ENCODE data around the gene LRRC2. TPM values are rescaled to one million over a fixed set of nuclear protein-coding genes. Genes with fewer than 3 reads are reported as not detected.
A peak's percentile ranks its signal among the peaks of the same experiment; 100 is the strongest.

The LRRC2 gene
- total RNA-seq, 1 donor from 2014 or later, result not detected

DNA sequence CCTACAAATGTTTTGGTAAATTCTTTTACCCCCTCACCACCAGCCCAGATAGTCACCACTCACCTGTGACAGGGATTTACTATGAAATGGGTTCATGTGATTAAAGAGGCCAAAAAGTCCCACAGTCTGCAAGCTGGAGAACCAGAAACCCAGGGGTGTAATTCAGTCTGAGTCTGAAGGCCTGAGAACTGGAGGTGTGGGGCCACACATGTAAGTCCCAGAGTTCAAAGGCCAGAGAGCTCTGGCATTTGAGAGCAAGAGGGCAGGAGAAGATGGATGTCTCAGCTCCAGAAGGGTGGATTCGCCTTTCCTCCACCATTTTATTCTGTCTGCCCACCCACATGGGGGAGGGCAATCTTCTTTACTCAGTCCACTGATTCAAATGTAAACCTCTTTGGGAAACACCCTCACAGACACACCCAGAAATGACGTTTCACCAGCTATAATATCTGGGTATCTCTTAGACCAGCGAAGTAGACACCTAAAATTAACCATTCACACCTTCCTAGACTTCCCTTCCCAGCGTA, 56.4 kb downstream of the LRRC2 start:
- no peak overlapping the region for H3K27ac ChIP-seq
- H3K9ac ChIP-seq, result no peak overlapping the region
- TF ChIP-seq EZH2 (IDR thresholded peaks at IDR 0.05) (no peak), EZH2phosphoT487 (IDR thresholded peaks at IDR 0.05) (no peak)
- TF ChIP-seq, protein P1, sequence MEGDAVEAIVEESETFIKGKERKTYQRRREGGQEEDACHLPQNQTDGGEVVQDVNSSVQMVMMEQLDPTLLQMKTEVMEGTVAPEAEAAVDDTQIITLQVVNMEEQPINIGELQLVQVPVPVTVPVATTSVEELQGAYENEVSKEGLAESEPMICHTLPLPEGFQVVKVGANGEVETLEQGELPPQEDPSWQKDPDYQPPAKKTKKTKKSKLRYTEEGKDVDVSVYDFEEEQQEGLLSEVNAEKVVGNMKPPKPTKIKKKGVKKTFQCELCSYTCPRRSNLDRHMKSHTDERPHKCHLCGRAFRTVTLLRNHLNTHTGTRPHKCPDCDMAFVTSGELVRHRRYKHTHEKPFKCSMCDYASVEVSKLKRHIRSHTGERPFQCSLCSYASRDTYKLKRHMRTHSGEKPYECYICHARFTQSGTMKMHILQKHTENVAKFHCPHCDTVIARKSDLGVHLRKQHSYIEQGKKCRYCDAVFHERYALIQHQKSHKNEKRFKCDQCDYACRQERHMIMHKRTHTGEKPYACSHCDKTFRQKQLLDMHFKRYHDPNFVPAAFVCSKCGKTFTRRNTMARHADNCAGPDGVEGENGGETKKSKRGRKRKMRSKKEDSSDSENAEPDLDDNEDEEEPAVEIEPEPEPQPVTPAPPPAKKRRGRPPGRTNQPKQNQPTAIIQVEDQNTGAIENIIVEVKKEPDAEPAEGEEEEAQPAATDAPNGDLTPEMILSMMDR (IDR thresholded peaks at IDR 0.05), result no peak
- H3K36me3 Mint-ChIP-seq, result no peaks in the 10 kb centered on the region
- no peaks in the 10 kb centered on the region for H4K20me1 ChIP-seq (ENCODE audit: low read depth)
- no peaks in the 10 kb centered on the region for H3K36me3 ChIP-seq
- H3K9me3 Mint-ChIP-seq, result no peaks in the 10 kb centered on the region
- no peak overlapping the region for H3K4me3 ChIP-seq
- DNase-seq (ENCODE audit: low spot score), result no peak
- no peak overlapping the region for H3K4me3 Mint-ChIP-seq
- no peaks in the 10 kb centered on the region for H3K27me3 ChIP-seq
- H3K27ac Mint-ChIP-seq, result no peak overlapping the region
- H2AFZ ChIP-seq (replicated peaks), result no peak overlapping the region
- no peak overlapping the region for H3K4me2 ChIP-seq
- H3K79me2 ChIP-seq (ENCODE audit: low read depth), result no peaks in the 10 kb centered on the region
- H3K4me1 ChIP-seq, result no peaks in the 10 kb centered on the region
- no peaks in the 10 kb centered on the region for H3F3A ChIP-seq (ENCODE audit: low read depth)
- H3K27me3 Mint-ChIP-seq (ENCODE audit: insufficient read depth, low read depth), result no peaks in the 10 kb centered on the region
- H3K9me3 ChIP-seq (ENCODE audit: low read depth), result no peaks in the 10 kb centered on the region
- H3K4me1 Mint-ChIP-seq, result no peaks in the 10 kb centered on the region

DNA sequence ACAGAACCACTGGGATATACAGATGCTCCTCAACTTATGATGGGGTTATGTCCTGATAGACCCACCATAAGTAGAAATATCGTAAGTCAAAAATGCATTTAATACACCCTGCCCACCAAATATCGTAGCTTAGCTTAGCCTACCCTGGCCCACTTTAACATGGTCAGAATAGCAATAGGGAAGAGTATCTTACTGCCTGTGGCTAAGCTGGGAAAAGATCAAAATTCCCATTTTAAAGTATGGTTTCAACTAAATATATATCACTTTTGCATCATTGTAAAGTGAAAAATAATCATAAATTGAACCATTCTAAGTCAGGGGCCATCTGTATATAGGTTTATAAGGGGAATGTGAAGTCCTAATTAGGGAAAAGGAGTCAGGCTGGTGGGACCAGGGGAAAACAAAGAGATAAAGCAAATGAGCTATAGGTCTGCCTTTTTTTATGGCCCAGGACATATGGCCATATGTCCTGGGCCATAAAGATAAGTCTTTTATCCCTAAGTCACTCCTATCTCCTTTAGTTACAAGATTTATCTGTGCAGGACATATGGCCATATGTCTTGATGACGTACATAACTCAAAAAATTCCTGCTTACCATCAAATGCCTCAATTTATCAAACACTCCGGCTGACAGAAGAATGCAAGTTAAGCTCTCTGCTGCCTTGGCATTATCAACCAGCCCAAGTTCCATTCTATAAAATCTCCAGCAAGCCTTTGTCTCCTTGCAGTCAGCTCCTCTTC, 57.1 kb downstream of the LRRC2 start:
- H3K27me3 Mint-ChIP-seq (ENCODE audit: insufficient read depth, low read depth), result no peaks in the 10 kb centered on the region

DNA sequence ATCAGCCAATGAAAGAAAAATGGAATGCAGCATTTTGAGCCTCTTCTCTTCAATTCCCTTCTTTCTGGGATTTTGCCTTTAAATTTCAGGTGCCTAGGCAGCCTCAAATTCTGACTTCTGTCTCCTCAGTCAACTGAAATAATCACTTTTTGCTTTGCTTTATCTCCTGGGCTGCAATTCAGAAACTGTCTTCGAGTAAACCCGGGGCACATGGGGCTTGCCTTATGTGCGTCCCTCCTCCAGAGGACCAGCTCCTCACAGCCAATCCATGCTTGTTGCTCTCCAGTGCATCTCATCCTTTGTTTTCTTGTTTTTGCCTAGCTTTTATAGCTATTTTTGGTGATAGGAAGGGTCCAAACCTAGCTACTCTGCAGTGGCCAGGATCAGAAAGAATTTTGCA, 59.6 kb downstream of the LRRC2 start:
- Histone ChIP-seq H3K36me3 (no peaks in the 10 kb centered on the region), H3K9ac (no peak overlapping the region), H3K27me3 (no peaks in the 10 kb centered on the region), H3K4me2 (no peak overlapping the region), H3K79me2 (ENCODE audit: low read depth) (no peaks in the 10 kb centered on the region), H3K9me3 (ENCODE audit: low read depth) (no peaks in the 10 kb centered on the region), H3K4me1 (no peaks in the 10 kb centered on the region), H2AFZ (replicated peaks) (peak overlapping the region; percentile 9), H3F3A (ENCODE audit: low read depth) (no peaks in the 10 kb centered on the region), H3K27ac (no peak overlapping the region), H3K4me3 (no peak overlapping the region), H4K20me1 (ENCODE audit: low read depth) (no peaks in the 10 kb centered on the region)
- Mint-ChIP-seq H3K4me3 (no peak overlapping the region), H3K9me3 (no peaks in the 10 kb centered on the region), H3K4me1 (no peaks in the 10 kb centered on the region), H3K36me3 (no peaks in the 10 kb centered on the region), H3K27me3 (ENCODE audit: insufficient read depth, low read depth) (peaks cover 3% of the 10 kb centered on the region), H3K27ac (no peak overlapping the region)
- TF ChIP-seq, protein P1 (IDR thresholded peaks at IDR 0.05), result no peak
- TF ChIP-seq EZH2phosphoT487 (IDR thresholded peaks at IDR 0.05), result no peak
- no peak for TF ChIP-seq EZH2 (IDR thresholded peaks at IDR 0.05)
- no peak for DNase-seq (ENCODE audit: low spot score)

More for the DNA sequence above, 57.1 kb downstream of the LRRC2 start:
- DNase-seq (ENCODE audit: low spot score), result no peak
- Mint-ChIP-seq H3K4me1 (no peaks in the 10 kb centered on the region), H3K9me3 (no peaks in the 10 kb centered on the region), H3K4me3 (no peak overlapping the region), H3K36me3 (no peaks in the 10 kb centered on the region), H3K27ac (no peak overlapping the region)
- Histone ChIP-seq H3K4me2 (no peak overlapping the region), H3F3A (ENCODE audit: low read depth) (no peaks in the 10 kb centered on the region), H3K9me3 (ENCODE audit: low read depth) (no peaks in the 10 kb centered on the region), H3K27me3 (no peaks in the 10 kb centered on the region), H3K79me2 (ENCODE audit: low read depth) (no peaks in the 10 kb centered on the region), H3K4me1 (no peaks in the 10 kb centered on the region), H3K36me3 (no peaks in the 10 kb centered on the region), H4K20me1 (ENCODE audit: low read depth) (no peaks in the 10 kb centered on the region), H3K9ac (no peak overlapping the region), H3K4me3 (no peak overlapping the region), H3K27ac (no peak overlapping the region), H2AFZ (replicated peaks) (no peak overlapping the region)
- no peak for TF ChIP-seq EZH2phosphoT487 (IDR thresholded peaks at IDR 0.05)

DNA sequence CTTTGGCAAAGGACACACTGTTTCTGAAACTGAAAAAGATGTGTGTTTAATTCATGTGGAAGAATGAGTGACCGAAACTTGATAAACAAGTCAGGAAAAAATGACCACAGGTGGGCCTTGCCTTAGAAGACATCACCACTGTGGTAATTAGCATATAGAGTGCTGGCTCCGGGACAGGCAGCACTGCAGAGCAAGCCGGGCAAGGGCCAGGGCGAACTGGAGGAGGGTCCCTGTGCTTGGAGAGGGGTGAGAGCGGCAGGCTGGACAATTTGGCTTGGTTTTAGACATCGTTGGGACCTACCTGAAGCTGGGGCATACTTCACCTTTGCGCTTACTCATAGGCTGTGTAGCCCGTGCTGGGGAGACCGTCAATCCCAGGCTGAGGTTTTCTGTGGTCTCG, 60.1 kb downstream of the LRRC2 start:
- no peaks in the 10 kb centered on the region for H3K4me1 Mint-ChIP-seq
- TF ChIP-seq EZH2phosphoT487 (IDR thresholded peaks at IDR 0.05) (no peak), EZH2 (IDR thresholded peaks at IDR 0.05) (no peak)
- TF ChIP-seq, protein P1 (IDR thresholded peaks at IDR 0.05), result no peak
- H3K4me1 ChIP-seq, result no peaks in the 10 kb centered on the region

More for the DNA sequence above, 60.1 kb downstream of the LRRC2 start:
- Histone ChIP-seq H3K27ac (no peak overlapping the region), H3K4me3 (no peak overlapping the region), H3K4me2 (no peak overlapping the region), H3K27me3 (no peaks in the 10 kb centered on the region), H3K9ac (no peak overlapping the region), H2AFZ (replicated peaks) (no peak overlapping the region), H3K36me3 (no peaks in the 10 kb centered on the region), H4K20me1 (ENCODE audit: low read depth) (no peaks in the 10 kb centered on the region), H3K79me2 (ENCODE audit: low read depth) (no peaks in the 10 kb centered on the region), H3K9me3 (ENCODE audit: low read depth) (no peaks in the 10 kb centered on the region), H3F3A (ENCODE audit: low read depth) (no peaks in the 10 kb centered on the region)
- H3K27ac Mint-ChIP-seq, result no peak overlapping the region
- H3K9me3 Mint-ChIP-seq, result no peaks in the 10 kb centered on the region
- no peak overlapping the region for H3K4me3 Mint-ChIP-seq
- no peak for DNase-seq (ENCODE audit: low spot score)
- peaks cover 3% of the 10 kb centered on the region for H3K27me3 Mint-ChIP-seq (ENCODE audit: insufficient read depth, low read depth)
- H3K36me3 Mint-ChIP-seq, result no peaks in the 10 kb centered on the region
